HepG2 (cell line): ENCODE results near the gene NUDT3. TPM values are rescaled to one million over a fixed set of nuclear protein-coding genes. Genes with fewer than 3 reads are reported as not detected.
A peak's percentile ranks its signal among the peaks of the same experiment; 100 is the strongest.

Experiments
- ATAC-seq: fragments of 200-7000 bp; cut with Tn5 transposase; 3 replicates; pipeline ENCODE4 v1.9.1; 2020; ENCODE audit warnings: mild to moderate bottlenecking, moderate library complexity
- BruUV-seq: library from RNA; stranded (reverse); fragments of 400-500 nt; replicated peaks from 2 replicates; lab custom pipeline; 2021; lab: Mats Ljungman, UMichigan
- CTCF ChIA-PET: fragments of 300-600 bp; formaldehyde crosslinking; extraction: SDS; loops from one replicate; lab custom pipeline; 2021; ENCODE audit warnings: low total read pairs, inconsistent platforms, low intra/inter-chr PET ratio; lab: Yijun Ruan, JAX
- POLR2A ChIA-PET: fragments of 350-600 bp; sonication (Branson Sonifier 250); formaldehyde crosslinking; loops from one replicate; lab custom pipeline; 2020; ENCODE audit warnings: antibody characterized with exemption, inconsistent platforms; lab: Yijun Ruan, JAX
- DNase-seq: peaks from one replicate; pipeline ENCODE4 v3.0.0-alpha.2; 2015; ENCODE audit warnings: low spot score
- FAIRE-seq: peaks from 3 replicates; lab custom pipeline; 2011; peaks lifted over from hg19 to GRCh38; lab: Jason Lieb, UNC
- H2AFZ ChIP-seq: one replicate; pipeline ENCODE4 v1.6.1; 2011; ENCODE audit warnings: low read length, inconsistent platforms
- H3K27ac ChIP-seq: fragments of 300-600 bp; 3 replicates; pipeline ENCODE4 v1.8.0; 2011; ENCODE audit warnings: mixed run types, mild to moderate bottlenecking, mixed read lengths, low read length, inconsistent platforms; ENCODE audit not compliant: insufficient read depth; ENCODE audit errors: extremely low read length
- H3K27me3 ChIP-seq, 2 experiments: fragments of 200-600 bp in 1 of 2; 2 replicates in 1 of 2; 3 replicates in 1 of 2; pipeline versions ENCODE4 v1.6.0 to v1.8.0; 2011; ENCODE audit warnings: low read length in 2 of 2, mild to moderate bottlenecking in 2 of 2, moderate library complexity in 2 of 2, inconsistent platforms in 1 of 2; ENCODE audit not compliant: insufficient read depth in 2 of 2, control insufficient read depth in 1 of 2
- H3K36me3 ChIP-seq, 2 experiments: fragments of 200-600 bp in 1 of 2; replicated peaks in 1 of 2; 2 replicates in 1 of 2; 3 replicates in 1 of 2; pipeline versions ENCODE4 v1.5.1 to v1.8.0; 2011; ENCODE audit warnings: low read length in 2 of 2, inconsistent platforms in 1 of 2; ENCODE audit not compliant: insufficient read depth in 2 of 2, control insufficient read depth in 1 of 2
- H3K4me1 ChIP-seq: 2 replicates; pipeline ENCODE4 v1.5.1; 2012; ENCODE audit warnings: low read length, inconsistent platforms; ENCODE audit not compliant: insufficient read depth
- H3K4me2 ChIP-seq: 2 replicates; pipeline ENCODE4 v1.6.0; 2011; ENCODE audit warnings: low read depth, low read length, inconsistent platforms
- H3K4me3 ChIP-seq, 3 experiments: fragments of 200-600 bp in 1 of 3; sonication (generic), shearing (Covaris generic) in 1 of 3; replicated peaks in 1 of 3; 2 replicates each; pipeline ENCODE4 v1.5.1; 2011 to 2016; ENCODE audit warnings: low read length in 3 of 3, inconsistent platforms in 2 of 3, low read depth in 2 of 3, mild to moderate bottlenecking in 2 of 3, control low read depth in 1 of 3, mixed read lengths in 1 of 3; ENCODE audit not compliant: insufficient read depth in 1 of 3
- H3K79me2 ChIP-seq: one replicate; pipeline ENCODE4 v1.6.1; 2011; ENCODE audit warnings: low read length, inconsistent platforms; ENCODE audit not compliant: insufficient read depth
- H3K9ac ChIP-seq: 2 replicates; pipeline ENCODE4 v1.6.0; 2011; ENCODE audit warnings: mild to moderate bottlenecking, low read depth, low read length, inconsistent platforms; ENCODE audit not compliant: insufficient read depth
- H3K9me3 ChIP-seq: 2 replicates; pipeline ENCODE4 v1.5.1; 2012; ENCODE audit warnings: mild to moderate bottlenecking, low read length
- H4K20me1 ChIP-seq: 2 replicates; pipeline ENCODE4 v1.6.0; 2011; ENCODE audit warnings: inconsistent platforms, mild to moderate bottlenecking, low read length, moderate library complexity; ENCODE audit not compliant: insufficient read depth
- ASH2L ChIP-seq: fragments of 300-600, 200-600 bp; sonication (generic); IDR thresholded peaks from 2 replicates; pipeline ENCODE4 v1.7.0; 2017; ENCODE audit warnings: low read depth, mild to moderate bottlenecking, moderate library complexity, mixed read lengths, low read length; ENCODE audit not compliant: insufficient read length
- IRF1 ChIP-seq: sonication (generic); formaldehyde crosslinking; IDR thresholded peaks from 2 replicates; pipeline ENCODE4 v1.4.0; 2020; ENCODE audit warnings: low read depth, mild to moderate bottlenecking, missing genetic modification reagents
- IRF9 ChIP-seq: sonication (generic); formaldehyde crosslinking; IDR thresholded peaks from 2 replicates; pipeline ENCODE4 v1.8.0; 2022; ENCODE audit warnings: missing genetic modification reagents, mild to moderate bottlenecking, borderline replicate concordance
- KDM3A ChIP-seq: IDR thresholded peaks from 2 replicates; pipeline ENCODE4 v1.6.1; 2018; ENCODE audit warnings: low read depth, missing compliant biosample characterization
- NRL ChIP-seq: sonication (generic); formaldehyde crosslinking; IDR thresholded peaks from 2 replicates; pipeline ENCODE4 v1.5.0; 2020; ENCODE audit warnings: missing genetic modification reagents, mild to moderate bottlenecking, moderate library complexity, borderline replicate concordance
- PLRG1 ChIP-seq: fragments of 450-650 bp; conservative IDR thresholded peaks from 2 replicates; pipeline ENCODE4 v1.6.1; 2016
- RBM22 ChIP-seq: fragments of 200-400 bp; formaldehyde crosslinking; optimal IDR thresholded peaks from 2 replicates; pipeline ENCODE3; 2017; ENCODE audit warnings: mild to moderate bottlenecking, low read length, moderate library complexity
- SCMH1 ChIP-seq: sonication (generic); formaldehyde crosslinking; IDR thresholded peaks from 2 replicates; pipeline ENCODE4 v1.9.0; 2021; ENCODE audit warnings: missing genetic modification reagents, mild to moderate bottlenecking, borderline replicate concordance
- TBL1XR1 ChIP-seq: fragments of 150-350 bp; IDR thresholded peaks from 2 replicates; pipeline ENCODE4 v1.6.1; 2014; ENCODE audit warnings: borderline replicate concordance, low read length; ENCODE audit not compliant: partially characterized antibody
- ZFP36L1 ChIP-seq: sonication (generic); formaldehyde crosslinking; IDR thresholded peaks from 2 replicates; pipeline ENCODE4 v1.8.0; 2022; ENCODE audit warnings: mild to moderate bottlenecking, missing genetic modification reagents, moderate library complexity
- ZKSCAN1 ChIP-seq: fragments of 150-350 bp; IDR thresholded peaks from 2 replicates; pipeline ENCODE4 v1.6.1; 2014; ENCODE audit warnings: low read length
- ZNF318 ChIP-seq: sonication (generic); formaldehyde crosslinking; IDR thresholded peaks from 2 replicates; pipeline ENCODE4 v1.4.0; 2020; ENCODE audit warnings: mild to moderate bottlenecking, missing genetic modification reagents
- ZNF335 ChIP-seq: sonication (generic); formaldehyde crosslinking; IDR thresholded peaks from 2 replicates; pipeline ENCODE4 v1.4.0; 2020; ENCODE audit warnings: missing genetic modification reagents
- ZNF777 ChIP-seq: sonication (generic); formaldehyde crosslinking; IDR thresholded peaks from 2 replicates; pipeline ENCODE4 v1.4.0; 2020; ENCODE audit warnings: missing genetic modification reagents
- WGBS: methylation state at CpG from one replicate; pipeline ENCODE4 v1.1.6; 2017; ENCODE audit warnings: low lambda C conversion rate; 5-methylcytosine and 5-hydroxymethylcytosine counted together
- in situ Hi-C: cut with HindIII; loops from 2 replicates; pipeline ENCODE4 v1.10.0; 2017; ENCODE audit warnings: low pct_unique_long_range_greater_than_20kb; ENCODE audit not compliant: extremely low pct_ligation_motif_present
- intact Hi-C: fragments of 100-400 bp; cut with micrococcal nuclease; formaldehyde crosslinking; loops from one replicate; pipeline ENCODE4 v1.10.0; 2022; ENCODE audit not compliant: unreplicated experiment
- polyA plus RNA-seq, 8 experiments: library from polyadenylated mRNA; depleted of rRNA in 3 of 8; stranded (reverse) in 7 of 8; unstranded in 1 of 8; fragments of >200 nt; fragmentation: Illumina TruSeq in 4 of 8; extraction: Trizol in 4 of 8; gene quantifications; 2 replicates each; pipeline versions ENCODE4 v1.2.1 to v1.2.3, GENCODE V29; 2011 to 2016; ENCODE audit warnings: low read depth in 4 of 8, missing spikeins in 1 of 8, mixed read lengths in 1 of 8; ENCODE audit not compliant: insufficient read depth in 1 of 8
- total RNA-seq, 5 experiments: library from RNA; depleted of rRNA; stranded (reverse); fragments of >200 nt; fragmentation: Illumina TruSeq; extraction: Trizol; gene quantifications; 2 replicates each; pipeline ENCODE4 v1.2.3, GENCODE V29; 2016; ENCODE audit warnings: low read depth in 1 of 5

The NUDT3 gene
- total and polyA plus RNA-seq, 2 of the 13 experiments (the other 11 are each of a cell fraction or from before 2014, with no cell fraction given) = 20.2 to 20.6 TPM

GRCh38 chr6:34248198-34248726 lies 144.2 kb downstream of the NUDT3 start:
- BruUV-seq = TSS peak; percentile 73
- in situ Hi-C loops = loop anchor here (5.0 to 25.0 kb wide), 2 partner anchors 169 to 364 kb away; no protein-coding TSS in a partner anchor
- Histone ChIP-seq H3K9me3 (no peaks in the 10 kb centered on the region), H3K36me3 (peaks cover 4 to 14% of the 10 kb centered on the region in 2 experiments; a peak in 4 of 5 replicates), H3K27ac (peak overlapping the region; percentile 60), H3K27me3 (no peaks in the 10 kb centered on the region), H3K79me2 (no peaks in the 10 kb centered on the region), H3K4me3 (peak overlapping the region; percentile 70 to 99 (median 82)), H3K4me2 (peak overlapping the region; percentile 99), H3K9ac (peak overlapping the region; percentile 75), H2AFZ (no peak overlapping the region), H3K4me1 (peaks cover 46% of the 10 kb centered on the region), H4K20me1 (0 out of 2 replicates have a peak, but pooled peaks cover 4% of the 10 kb centered on the region)
- intact Hi-C loops = loop anchor here (2.0 to 5.0 kb wide), 3 partner anchors 51 to 359 kb away; partner anchors contain the start of gene NUDT3
- 7% methylated on average over 15 of the region's 17 CpGs for WGBS
- DNase-seq = peak; percentile 35
- peak; percentile 77 for FAIRE-seq
- CTCF ChIA-PET = interaction anchor here (1.3 to 1.9 kb wide), 3 partner anchors 145 to 361 kb away, joined by 5 to 27 read pairs (median 12); partner anchors contain the start of gene NUDT3
- POLR2A ChIA-PET = interaction anchor here (1.4 to 5.9 kb wide), 5 partner anchors 25 to 210 kb away, joined by 4 to 100 read pairs (median 15); partner anchors contain the start of gene RPS10
- ATAC-seq = peak; percentile 40
- TF ChIP-seq ZNF318 (no peak; the same call in 1 of the 2 replicates), ZNF335 (no peak), TBL1XR1 (peak; percentile 0), IRF9 (CRISPR knock-in tag) (no peak), IRF1 (CRISPR knock-in tag) (no peak), NRL (CRISPR knock-in tag) (no peak; the same call in 1 of the 2 replicates), ASH2L (no peak), SCMH1 (CRISPR knock-in tag) (no peak), ZFP36L1 (CRISPR knock-in tag) (no peak), RBM22 (no peak), ZNF777 (CRISPR knock-in tag) (no peak), PLRG1 (no peak), ZKSCAN1 (no peak), KDM3A (CRISPR knock-in tag) (no peak)
